ENCODE data around the gene SF3B5.

Gene SF3B5

GRCh38 chr6:144095134-144096002, at the start of gene SF3B5:
SF3B5 (minus strand) TSS chr6:144095573; CDS start chr6:144095497, 76 bp downstream.
- peak; percentile 87 for DNase-seq (ENCODE audit: low spot score)
- TF ChIP-seq CTCF (IDR thresholded peaks at IDR 0.05; ENCODE audit: extremely low read depth, missing control alignments): no peak

GRCh38 chr6:144144996-144145395, 49.6 kb upstream of the SF3B5 start:
- no peak for DNase-seq (ENCODE audit: low spot score)
- no peak for TF ChIP-seq CTCF (IDR thresholded peaks at IDR 0.05; ENCODE audit: extremely low read depth, missing control alignments)

- no peak for DNase-seq (ENCODE audit: low spot score)
- TF ChIP-seq CTCF (IDR thresholded peaks at IDR 0.05; ENCODE audit: extremely low read depth, missing control alignments): no peak
Observed at GRCh38 chr6:144143878-144144277, 48.5 kb upstream of the SF3B5 start.

GRCh38 chr6:144143106-144143505, 47.7 kb upstream of the SF3B5 start:
- DNase-seq (ENCODE audit: low spot score): no peak
- no peak for TF ChIP-seq CTCF (IDR thresholded peaks at IDR 0.05; ENCODE audit: extremely low read depth, missing control alignments)

GRCh38 chr6:144141470-144141869, 46.1 kb upstream of the SF3B5 start:
- no peak for DNase-seq (ENCODE audit: low spot score)
- no peak for TF ChIP-seq CTCF (IDR thresholded peaks at IDR 0.05; ENCODE audit: extremely low read depth, missing control alignments)

- no peak for TF ChIP-seq CTCF (IDR thresholded peaks at IDR 0.05; ENCODE audit: extremely low read depth, missing control alignments)
- DNase-seq (ENCODE audit: low spot score): peak; percentile 42
Observed at GRCh38 chr6:144140867-144141266, 45.5 kb upstream of the SF3B5 start.

GRCh38 chr6:144139817-144140216, 44.4 kb upstream of the SF3B5 start:
- no peak for DNase-seq (ENCODE audit: low spot score)
- no peak for TF ChIP-seq CTCF (IDR thresholded peaks at IDR 0.05; ENCODE audit: extremely low read depth, missing control alignments)
